Measurements from ENCODE around the gene CDADC1.
"Not testable (repeated sequence)": the region's sequence is repeated elsewhere in the genome, so short reads cannot be mapped to it uniquely, and the experiment has no call there.

CDADC1 gene

GRCh38 chr13:49238621-49239020, 9.1 kb upstream of the CDADC1 start:
- DNase-seq (ENCODE audit: low read depth) = no peak

- DNase-seq (ENCODE audit: low read depth) = peak; percentile 19
These were observed 7.7 kb upstream of the CDADC1 start for GRCh38 chr13:49240017-49240416.

DNA sequence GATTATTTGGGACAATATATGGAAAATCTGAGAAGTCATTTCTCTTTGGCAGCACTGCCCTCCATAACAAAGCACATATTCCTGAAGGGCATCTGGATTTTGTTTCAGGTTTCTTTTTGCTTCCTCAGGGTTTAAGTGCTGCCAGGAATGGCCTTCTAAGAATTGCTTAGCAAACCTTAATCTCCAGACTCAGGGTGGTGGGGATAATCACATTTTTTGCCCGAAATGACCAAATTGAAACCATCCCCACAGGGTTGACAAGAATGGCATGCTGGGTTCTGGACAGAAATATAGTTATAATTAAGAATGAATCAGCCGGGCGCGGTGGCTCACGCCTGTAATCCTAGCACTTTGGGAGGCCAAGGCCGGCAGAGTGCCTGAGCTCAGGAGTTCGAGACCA, 6.4 kb upstream of the CDADC1 start:
- DNase-seq (ENCODE audit: low read depth) = no peak

DNA sequence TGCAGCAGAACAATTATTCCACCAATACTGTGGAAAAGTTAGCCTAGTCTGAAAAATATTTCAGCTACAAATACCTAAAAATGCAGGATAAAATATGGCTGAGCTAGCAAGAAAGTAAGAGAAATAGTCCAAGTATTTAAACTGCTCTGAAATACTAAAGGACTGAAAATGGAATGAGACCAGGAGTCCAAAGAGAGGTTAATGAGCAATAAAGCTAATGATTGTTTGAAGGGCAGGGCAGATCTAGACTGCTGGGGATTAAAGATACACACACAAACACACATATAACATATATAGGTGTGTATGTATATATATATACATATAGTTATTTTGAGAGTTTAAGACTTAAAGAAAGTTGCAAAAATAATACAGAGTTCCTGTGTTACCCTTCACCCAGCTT, 2.6 kb upstream of the CDADC1 start:
- DNase-seq (ENCODE audit: low read depth) = no peak

- DNase-seq (ENCODE audit: low read depth) = no peak
These were observed 679 bp upstream of the CDADC1 start for GRCh38 chr13:49246850-49247642.

GRCh38 chr13:49248622-49249002, 887 bp downstream of the CDADC1 start:
- DNase-seq (ENCODE audit: low read depth) = no peak

- DNase-seq (ENCODE audit: low read depth) = no peak
These were observed 3.6 kb downstream of the CDADC1 start for GRCh38 chr13:49251326-49251725.

GRCh38 chr13:49253310-49253709, 5.6 kb downstream of the CDADC1 start:
- DNase-seq (ENCODE audit: low read depth) = no peak

DNA sequence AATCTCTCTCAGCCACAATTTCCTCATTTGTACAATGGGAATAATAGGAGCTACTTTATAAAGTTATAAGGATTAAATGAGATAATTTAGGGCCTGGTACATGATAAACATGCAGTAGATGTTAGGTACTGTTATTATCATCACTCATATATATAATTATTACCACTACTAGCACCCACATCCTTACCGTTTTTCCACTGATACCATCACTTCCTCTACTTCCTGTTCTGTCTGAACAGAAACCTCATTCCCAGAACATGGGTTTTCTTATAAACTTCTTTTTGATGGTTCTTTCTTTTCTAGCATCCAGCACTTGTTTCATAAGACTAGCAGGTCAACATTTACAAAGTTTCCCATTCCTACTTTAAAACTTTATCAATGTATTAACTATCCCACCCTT, 6.3 kb downstream of the CDADC1 start:
- no peak for DNase-seq (ENCODE audit: low read depth)

GRCh38 chr13:49256841-49257240, 9.1 kb downstream of the CDADC1 start:
- DNase-seq (ENCODE audit: low read depth) = no peak

DNA sequence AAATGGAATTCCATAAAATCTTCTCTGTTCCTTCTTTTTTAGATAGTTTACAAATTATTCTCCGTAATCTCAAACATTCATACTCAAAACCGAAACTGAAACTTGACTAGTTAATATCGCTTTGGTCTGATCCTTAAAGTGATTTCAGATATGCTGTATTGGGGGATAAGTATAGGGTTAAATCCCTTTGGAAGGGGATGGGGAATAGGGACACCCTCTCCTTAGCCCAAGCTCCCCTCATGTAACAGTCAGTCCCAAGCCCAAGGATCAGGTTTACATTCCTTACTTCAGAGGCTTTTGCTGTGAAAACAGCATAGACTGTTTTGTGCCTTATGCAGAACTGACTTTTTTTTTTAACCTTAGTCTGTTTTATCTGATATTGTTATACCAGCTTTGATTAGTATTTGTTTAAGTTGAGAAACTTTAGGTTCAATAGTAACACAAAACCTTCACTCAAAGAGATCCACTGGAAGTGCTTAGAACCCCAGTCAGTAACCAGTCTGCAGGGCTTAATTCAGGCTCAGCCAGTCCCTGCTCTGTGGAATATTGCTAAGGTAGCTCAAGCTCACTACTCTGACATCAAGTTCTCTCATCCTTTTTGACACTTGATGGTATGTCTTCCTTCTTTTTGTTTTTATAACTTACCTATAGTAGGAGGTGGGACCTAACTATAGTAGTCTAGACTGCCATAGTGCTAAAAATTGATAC, 10.5 kb downstream of the CDADC1 start:
- DNase-seq (ENCODE audit: low read depth) = no peak

- no peak for DNase-seq (ENCODE audit: low read depth)
These were observed 11.9 kb downstream of the CDADC1 start for GRCh38 chr13:49259586-49259985.

GRCh38 chr13:49262634-49263033, 14.9 kb downstream of the CDADC1 start:
- no peak for DNase-seq (ENCODE audit: low read depth)

DNA sequence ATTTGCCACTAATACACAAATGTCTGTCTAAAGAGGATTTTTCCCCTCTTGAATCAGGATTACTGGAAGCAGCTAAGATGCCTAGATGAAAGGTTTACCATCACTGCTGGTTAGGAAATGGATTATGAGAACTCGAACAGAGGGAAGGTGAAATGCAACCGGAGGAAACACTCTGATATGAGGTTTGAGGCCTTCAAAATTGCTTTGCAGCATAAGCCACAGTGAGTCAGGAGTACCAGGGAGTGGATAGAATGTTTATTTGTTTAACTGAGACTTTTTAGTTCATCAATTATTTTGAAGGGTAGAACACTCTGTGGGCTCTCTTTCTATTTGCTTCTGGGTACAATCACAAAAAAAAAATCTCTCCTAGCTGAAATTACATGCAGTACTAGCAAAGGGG, 18.1 kb downstream of the CDADC1 start:
- DNase-seq (ENCODE audit: low read depth) = no peak

DNA sequence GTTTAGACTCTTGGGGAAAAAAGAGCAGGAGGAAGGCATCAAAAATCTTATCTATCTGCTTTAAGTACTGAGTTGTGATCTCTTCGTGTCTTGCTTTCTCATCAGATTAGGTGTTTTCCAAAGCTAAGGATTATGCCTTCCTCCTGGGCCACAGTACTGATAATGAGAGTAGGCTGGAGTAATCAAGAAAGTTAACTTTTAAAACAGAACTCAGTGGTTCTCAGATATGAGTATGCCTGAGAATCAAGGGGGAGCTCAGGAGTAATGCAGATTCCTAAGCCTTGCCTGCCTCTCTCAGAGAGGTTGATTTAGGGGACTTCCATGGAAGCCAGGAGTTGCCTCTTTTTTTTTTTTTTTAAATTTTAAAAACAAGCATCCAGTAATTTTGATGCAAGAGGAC, 23.5 kb downstream of the CDADC1 start:
- no peak for DNase-seq (ENCODE audit: low read depth)

DNA sequence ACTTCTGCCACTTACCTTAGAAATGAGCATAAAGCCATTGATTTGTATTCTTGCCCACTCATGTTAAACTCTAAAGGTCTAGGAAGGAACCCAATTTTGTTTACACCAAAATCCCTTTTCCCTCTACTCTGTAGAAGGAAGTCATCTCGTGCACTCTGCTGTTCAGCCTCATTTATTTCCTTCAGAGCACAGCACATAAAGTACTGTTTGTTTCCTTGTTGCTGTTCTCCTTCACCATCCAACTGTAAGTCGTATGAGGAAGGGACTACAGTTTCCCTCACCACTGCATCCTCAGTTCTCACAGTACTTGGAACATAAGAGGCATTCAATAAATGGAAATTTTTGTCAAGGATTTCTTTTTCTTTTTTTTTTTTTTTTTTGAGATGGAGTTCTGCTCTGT, 24.6 kb downstream of the CDADC1 start:
- DNase-seq (ENCODE audit: low read depth) = no peak

DNA sequence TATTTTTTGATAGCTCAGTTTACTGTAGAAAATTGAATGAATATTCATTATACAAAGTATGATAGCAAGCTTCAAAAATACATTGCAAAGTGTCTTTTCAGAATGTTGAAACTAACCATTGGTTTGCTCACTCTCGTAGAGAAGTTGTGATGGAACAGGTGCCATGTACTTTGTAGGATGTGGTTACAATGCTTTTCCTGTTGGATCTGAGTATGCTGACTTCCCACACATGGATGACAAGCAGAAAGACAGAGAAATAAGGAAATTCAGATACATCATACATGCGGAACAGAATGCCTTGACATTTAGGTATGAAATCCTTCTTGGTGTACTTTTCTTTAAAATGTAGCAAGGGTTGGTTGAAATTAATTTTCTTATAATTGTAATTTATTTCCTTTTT, 30.5 kb downstream of the CDADC1 start:
- DNase-seq (ENCODE audit: low read depth) = no peak

DNA sequence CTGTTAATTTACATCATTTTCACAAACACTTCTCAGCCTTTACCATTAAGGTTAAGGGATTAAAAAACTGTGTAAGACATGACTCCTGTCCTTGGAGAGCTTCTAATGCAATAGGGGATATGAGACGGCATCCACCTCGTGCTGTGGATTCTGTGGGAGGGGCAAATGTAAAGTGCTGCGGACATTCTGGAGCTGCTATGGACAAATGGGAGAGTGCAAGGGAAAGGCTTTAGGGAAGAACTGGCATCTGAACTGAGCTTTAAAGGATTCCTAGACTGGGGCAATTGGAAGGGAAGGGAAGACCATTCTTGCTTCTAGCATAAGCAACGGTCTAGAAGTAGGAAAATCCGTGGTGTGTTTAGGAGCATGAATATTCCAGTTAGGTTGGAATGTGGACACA, 31.4 kb downstream of the CDADC1 start:
- DNase-seq (ENCODE audit: low read depth) = no peak

GRCh38 chr13:49279885-49280284, 32.2 kb downstream of the CDADC1 start:
- DNase-seq (ENCODE audit: low read depth) = no peak

- no peak for DNase-seq (ENCODE audit: low read depth)
These were observed 40.3 kb downstream of the CDADC1 start for GRCh38 chr13:49287995-49288394.

DNA sequence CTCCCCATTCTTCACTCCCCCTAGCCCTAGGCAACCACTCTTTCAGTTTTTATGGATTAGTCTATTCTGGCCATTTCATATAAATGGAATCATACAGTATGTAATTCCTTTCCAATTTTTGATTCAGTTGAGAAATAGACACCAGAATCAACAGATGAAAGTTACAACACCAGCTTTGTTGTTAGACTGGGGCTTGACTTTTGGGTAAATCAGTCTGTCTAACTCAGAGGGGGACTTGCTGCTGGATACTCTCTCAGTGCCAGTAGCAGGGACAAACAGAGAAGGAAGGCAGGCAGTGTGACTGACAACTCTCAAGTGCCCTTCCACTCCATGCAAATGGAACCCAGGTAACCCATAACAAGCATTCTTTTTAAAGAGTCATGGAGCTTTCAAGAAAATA, 40.7 kb downstream of the CDADC1 start:
- DNase-seq (ENCODE audit: low read depth) = no peak

- DNase-seq (ENCODE audit: low read depth) = no peak
These were observed 45.2 kb downstream of the CDADC1 start for GRCh38 chr13:49292742-49293486.

GRCh38 chr13:49294723-49295122, 47.0 kb downstream of the CDADC1 start:
- not testable (repeated sequence) for DNase-seq (ENCODE audit: low read depth)
